Measurements from ENCODE around the gene RNF4.
A peak's percentile ranks its signal among the peaks of the same experiment; 100 is the strongest.

Gene RNF4

GRCh38 chr4:2484185-2484584 is 15.3 kb downstream of the RNF4 start:
- FAIRE-seq = no peak
- no peak for TF ChIP-seq TAF1 (IDR thresholded peaks at IDR 0.05; ENCODE audit: low read depth, low read length)
- TF ChIP-seq POU2F2 (IDR thresholded peaks at IDR 0.05; ENCODE audit: low read depth, low read length) = no peak
- no peak for TF ChIP-seq POLR2A (IDR thresholded peaks at IDR 0.05; ENCODE audit: low read depth, low read length)
- TF ChIP-seq POLR2AphosphoS5 (IDR thresholded peaks at IDR 0.05; ENCODE audit: low read depth, low read length) = no peak
- no peak for TF ChIP-seq PAX5 (IDR thresholded peaks at IDR 0.05; ENCODE audit: insufficient read depth, low read length, severe bottlenecking)
- TF ChIP-seq SPI1 (IDR thresholded peaks at IDR 0.05; ENCODE audit: low read depth, low read length) = no peak
- DNase-seq (ENCODE audit: insufficient read length, low spot score) = no peak

GRCh38 chr4:2484993-2485392 is 16.1 kb downstream of the RNF4 start:
- TF ChIP-seq TAF1 (IDR thresholded peaks at IDR 0.05; ENCODE audit: low read depth, low read length) = no peak
- TF ChIP-seq POLR2A (IDR thresholded peaks at IDR 0.05; ENCODE audit: low read depth, low read length) = 0 out of 2 replicates have a peak, but pooled peaks have one; percentile 36
- peak; percentile 98 for TF ChIP-seq SPI1 (IDR thresholded peaks at IDR 0.05; ENCODE audit: low read depth, low read length)
- peak; percentile 63; the same call in 1 of the 2 replicates for TF ChIP-seq POLR2AphosphoS5 (IDR thresholded peaks at IDR 0.05; ENCODE audit: low read depth, low read length)
- peak; percentile 60 for DNase-seq (ENCODE audit: insufficient read length, low spot score)
- FAIRE-seq = peak; percentile 91

- TF ChIP-seq POU2F2 (IDR thresholded peaks at IDR 0.05; ENCODE audit: low read depth, low read length) (no peak), TAF1 (IDR thresholded peaks at IDR 0.05; ENCODE audit: low read depth, low read length) (no peak), PAX5 (IDR thresholded peaks at IDR 0.05; ENCODE audit: insufficient read depth, low read length, severe bottlenecking) (no peak), SPI1 (IDR thresholded peaks at IDR 0.05; ENCODE audit: low read depth, low read length) (no peak), POLR2A (IDR thresholded peaks at IDR 0.05; ENCODE audit: low read depth, low read length) (no peak), POLR2AphosphoS5 (IDR thresholded peaks at IDR 0.05; ENCODE audit: low read depth, low read length) (no peak)
- FAIRE-seq = no peak
- DNase-seq (ENCODE audit: insufficient read length, low spot score) = no peak
Measured at GRCh38 chr4:2485956-2486355, 17.1 kb downstream of the RNF4 start.

GRCh38 chr4:2486981-2487380 is 18.1 kb downstream of the RNF4 start:
- TF ChIP-seq PAX5 (IDR thresholded peaks at IDR 0.05; ENCODE audit: insufficient read depth, low read length, severe bottlenecking) (no peak), POU2F2 (IDR thresholded peaks at IDR 0.05; ENCODE audit: low read depth, low read length) (no peak)
- FAIRE-seq = peak; percentile 13

GRCh38 chr4:2487632-2488031 is 18.7 kb downstream of the RNF4 start:
- FAIRE-seq (peak; percentile 86), DNase-seq (ENCODE audit: insufficient read length, low spot score) (peak; percentile 38)
- TF ChIP-seq POLR2AphosphoS5 (IDR thresholded peaks at IDR 0.05; ENCODE audit: low read depth, low read length) (no peak), SPI1 (IDR thresholded peaks at IDR 0.05; ENCODE audit: low read depth, low read length) (no peak), PAX5 (IDR thresholded peaks at IDR 0.05; ENCODE audit: insufficient read depth, low read length, severe bottlenecking) (no peak), TAF1 (IDR thresholded peaks at IDR 0.05; ENCODE audit: low read depth, low read length) (no peak), POLR2A (IDR thresholded peaks at IDR 0.05; ENCODE audit: low read depth, low read length) (no peak), POU2F2 (IDR thresholded peaks at IDR 0.05; ENCODE audit: low read depth, low read length) (0 out of 2 replicates have a peak, but pooled peaks have one; percentile 41)

More at GRCh38 chr4:2486981-2487380, 18.1 kb downstream of the RNF4 start:
- DNase-seq (ENCODE audit: insufficient read length, low spot score) = no peak

- no peak for TF ChIP-seq TAF1 (IDR thresholded peaks at IDR 0.05; ENCODE audit: low read depth, low read length)
- no peak for TF ChIP-seq PAX5 (IDR thresholded peaks at IDR 0.05; ENCODE audit: insufficient read depth, low read length, severe bottlenecking)
- no peak for TF ChIP-seq POLR2AphosphoS5 (IDR thresholded peaks at IDR 0.05; ENCODE audit: low read depth, low read length)
- FAIRE-seq = no peak
- no peak for DNase-seq (ENCODE audit: insufficient read length, low spot score)
Measured at GRCh38 chr4:2489081-2489805, 20.3 kb downstream of the RNF4 start.

GRCh38 chr4:2489841-2490552 is 21.1 kb downstream of the RNF4 start:
- no peak for FAIRE-seq
- no peak for DNase-seq (ENCODE audit: insufficient read length, low spot score)
- no peak for TF ChIP-seq PAX5 (IDR thresholded peaks at IDR 0.05; ENCODE audit: insufficient read depth, low read length, severe bottlenecking)
- TF ChIP-seq SPI1 (IDR thresholded peaks at IDR 0.05; ENCODE audit: low read depth, low read length) = no peak
- no peak for TF ChIP-seq TAF1 (IDR thresholded peaks at IDR 0.05; ENCODE audit: low read depth, low read length)
- TF ChIP-seq POLR2AphosphoS5 (IDR thresholded peaks at IDR 0.05; ENCODE audit: low read depth, low read length) = no peak
- no peak for TF ChIP-seq POU2F2 (IDR thresholded peaks at IDR 0.05; ENCODE audit: low read depth, low read length)
- TF ChIP-seq POLR2A (IDR thresholded peaks at IDR 0.05; ENCODE audit: low read depth, low read length) = no peak

- no peak for TF ChIP-seq SPI1 (IDR thresholded peaks at IDR 0.05; ENCODE audit: low read depth, low read length)
- no peak for TF ChIP-seq TAF1 (IDR thresholded peaks at IDR 0.05; ENCODE audit: low read depth, low read length)
- no peak for TF ChIP-seq PAX5 (IDR thresholded peaks at IDR 0.05; ENCODE audit: insufficient read depth, low read length, severe bottlenecking)
- no peak for TF ChIP-seq POU2F2 (IDR thresholded peaks at IDR 0.05; ENCODE audit: low read depth, low read length)
- no peak for TF ChIP-seq POLR2A (IDR thresholded peaks at IDR 0.05; ENCODE audit: low read depth, low read length)
- no peak for TF ChIP-seq POLR2AphosphoS5 (IDR thresholded peaks at IDR 0.05; ENCODE audit: low read depth, low read length)
- FAIRE-seq = no peak
- no peak for DNase-seq (ENCODE audit: insufficient read length, low spot score)
Measured at GRCh38 chr4:2492970-2493369, 24.1 kb downstream of the RNF4 start.

GRCh38 chr4:2494992-2495391 is 26.1 kb downstream of the RNF4 start:
- FAIRE-seq = no peak
- no peak for TF ChIP-seq SPI1 (IDR thresholded peaks at IDR 0.05; ENCODE audit: low read depth, low read length)
- TF ChIP-seq POLR2AphosphoS5 (IDR thresholded peaks at IDR 0.05; ENCODE audit: low read depth, low read length) = no peak
- no peak for TF ChIP-seq POU2F2 (IDR thresholded peaks at IDR 0.05; ENCODE audit: low read depth, low read length)
- TF ChIP-seq POLR2A (IDR thresholded peaks at IDR 0.05; ENCODE audit: low read depth, low read length) = no peak
- no peak for TF ChIP-seq TAF1 (IDR thresholded peaks at IDR 0.05; ENCODE audit: low read depth, low read length)
- TF ChIP-seq PAX5 (IDR thresholded peaks at IDR 0.05; ENCODE audit: insufficient read depth, low read length, severe bottlenecking) = no peak
- DNase-seq (ENCODE audit: insufficient read length, low spot score) = no peak

Measured in GM12891 (cell line).